ENCODE data around the gene ECPAS.

ECPAS gene

DNA sequence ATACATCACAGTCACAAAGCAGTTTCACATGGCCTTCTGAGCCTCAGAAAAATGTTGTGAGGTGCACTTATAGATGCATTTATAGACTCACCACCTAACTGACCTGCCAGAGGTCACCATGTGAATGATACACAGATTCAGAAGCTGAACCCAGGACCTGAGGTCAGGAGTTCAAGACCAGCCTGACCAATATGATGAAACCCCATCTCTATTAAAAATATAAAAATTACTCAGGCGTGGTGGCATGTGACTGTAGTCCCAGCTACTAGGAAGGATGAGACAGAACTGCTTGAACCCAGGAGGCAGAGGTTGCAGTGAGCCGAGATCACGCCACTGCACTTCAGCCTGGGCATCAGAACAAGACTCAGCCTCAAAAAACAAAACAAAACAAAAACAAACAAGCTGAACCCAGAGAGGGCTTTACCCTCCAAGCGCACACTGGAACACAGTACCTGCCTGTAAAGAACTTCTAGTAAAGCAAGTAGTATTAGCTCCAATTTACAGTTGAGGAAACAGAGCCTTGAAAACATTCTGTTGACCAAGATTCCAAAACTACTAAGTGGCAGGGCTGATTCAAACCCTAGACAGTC lies 16.3 kb downstream of the ECPAS start:
- peaks cover 3% of the 10 kb centered on the region for H3K36me3 ChIP-seq (ENCODE audit: insufficient read depth, insufficient read length, low read length)
- H3K4me3 ChIP-seq (ENCODE audit: insufficient read length, low read depth): no peak overlapping the region
- no peaks in the 10 kb centered on the region for H3K27me3 ChIP-seq (ENCODE audit: insufficient read depth, insufficient read length)
- TF ChIP-seq SUZ12 (IDR thresholded peaks at IDR 0.05; ENCODE audit: extremely low read depth, insufficient read depth, insufficient read length) (no peak), YY1 (IDR thresholded peaks at IDR 0.05; ENCODE audit: insufficient read depth, insufficient read length) (no peak), ZNF274 (IDR thresholded peaks at IDR 0.05; ENCODE audit: low read depth, low read length) (no peak)
- no peak overlapping the region for H3K9ac ChIP-seq (ENCODE audit: insufficient read length, low read depth)
- no peaks in the 10 kb centered on the region for H3K4me1 ChIP-seq (ENCODE audit: insufficient read depth, insufficient read length)
- H3K9me3 ChIP-seq (ENCODE audit: insufficient read depth, low read length): peaks cover 3% of the 10 kb centered on the region; the same call in 1 of the 2 replicates
- no peak for DNase-seq (ENCODE audit: low read depth, low spot score)

DNA sequence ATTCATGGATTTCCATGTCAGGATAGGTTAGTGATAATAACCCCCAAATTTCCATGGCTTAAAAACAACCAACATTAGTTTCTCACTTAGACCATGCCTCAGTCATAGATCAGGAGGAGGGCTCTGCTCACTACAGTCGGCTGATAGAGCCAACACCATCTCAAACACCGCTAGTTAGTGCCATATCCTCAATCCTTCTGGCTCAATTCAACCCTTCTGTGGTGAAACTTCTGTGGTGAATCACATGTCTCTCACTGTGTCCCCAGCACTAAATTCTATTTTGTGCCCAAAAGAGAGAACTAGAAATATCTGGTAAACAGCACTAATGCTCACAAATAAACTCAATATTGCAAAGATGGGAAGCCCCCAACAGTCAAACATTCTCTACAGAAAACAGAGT lies 21.1 kb downstream of the ECPAS start:
- Histone ChIP-seq H3K27me3 (ENCODE audit: insufficient read depth, insufficient read length) (no peaks in the 10 kb centered on the region), H3K4me1 (ENCODE audit: insufficient read depth, insufficient read length) (no peaks in the 10 kb centered on the region), H3K9ac (ENCODE audit: insufficient read length, low read depth) (no peak overlapping the region), H3K9me3 (ENCODE audit: insufficient read depth, low read length) (peaks cover 30% of the 10 kb centered on the region), H3K4me3 (ENCODE audit: insufficient read length, low read depth) (no peak overlapping the region), H3K36me3 (ENCODE audit: insufficient read depth, insufficient read length, low read length) (no peaks in the 10 kb centered on the region)
- no peak for TF ChIP-seq ZNF274 (IDR thresholded peaks at IDR 0.05; ENCODE audit: low read depth, low read length)
- no peak for TF ChIP-seq SUZ12 (IDR thresholded peaks at IDR 0.05; ENCODE audit: extremely low read depth, insufficient read depth, insufficient read length)
- no peak for TF ChIP-seq YY1 (IDR thresholded peaks at IDR 0.05; ENCODE audit: insufficient read depth, insufficient read length)
- DNase-seq (ENCODE audit: low read depth, low spot score): no peak

DNA sequence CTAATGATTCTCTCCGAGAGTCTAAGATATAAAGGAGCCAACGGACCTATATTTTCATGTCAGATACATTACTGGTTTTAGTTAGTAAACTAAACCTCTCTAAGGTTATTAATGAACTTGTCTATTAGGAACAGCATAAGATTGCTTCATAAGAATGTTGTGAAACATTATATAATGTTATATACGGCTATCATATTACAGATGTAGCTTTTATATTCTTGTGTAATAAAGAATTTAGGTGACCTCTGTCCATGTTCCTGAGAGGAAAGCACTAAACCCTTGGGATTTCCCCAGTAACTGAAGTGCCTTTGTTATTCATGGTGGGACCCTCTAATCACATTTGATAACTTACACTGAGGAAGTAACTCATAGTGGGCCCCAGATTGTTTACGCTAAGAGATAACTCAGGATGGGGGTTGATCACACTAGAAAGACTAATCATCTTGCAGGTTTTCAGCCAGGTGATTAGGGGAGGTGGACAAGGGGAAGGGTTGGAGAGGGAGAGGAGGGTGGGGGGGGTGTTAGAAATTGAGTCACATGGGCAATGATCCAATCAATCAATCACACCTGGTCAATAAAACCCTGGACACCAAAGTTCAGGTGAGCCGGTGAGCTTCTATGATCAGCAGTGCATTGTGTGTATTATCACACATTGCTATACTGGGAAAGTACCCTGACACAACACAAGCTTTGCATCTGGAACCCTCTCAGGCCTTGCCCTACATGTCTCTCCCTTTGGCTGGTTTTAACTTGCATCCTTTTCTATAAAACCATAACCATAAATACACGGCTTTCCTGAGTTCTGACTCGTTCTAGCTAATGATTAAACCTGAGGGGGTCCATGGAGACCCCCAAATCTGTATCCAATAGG lies 25.8 kb downstream of the ECPAS start:
- TF ChIP-seq ZNF274 (IDR thresholded peaks at IDR 0.05; ENCODE audit: low read depth, low read length) (no peak), YY1 (IDR thresholded peaks at IDR 0.05; ENCODE audit: insufficient read depth, insufficient read length) (no peak), SUZ12 (IDR thresholded peaks at IDR 0.05; ENCODE audit: extremely low read depth, insufficient read depth, insufficient read length) (no peak)
- Histone ChIP-seq H3K36me3 (ENCODE audit: insufficient read depth, insufficient read length, low read length) (no peaks in the 10 kb centered on the region), H3K27me3 (ENCODE audit: insufficient read depth, insufficient read length) (no peaks in the 10 kb centered on the region), H3K4me3 (ENCODE audit: insufficient read length, low read depth) (no peak overlapping the region), H3K9ac (ENCODE audit: insufficient read length, low read depth) (no peak overlapping the region), H3K4me1 (ENCODE audit: insufficient read depth, insufficient read length) (no peaks in the 10 kb centered on the region), H3K9me3 (ENCODE audit: insufficient read depth, low read length) (peaks cover 30% of the 10 kb centered on the region)
- DNase-seq (ENCODE audit: low read depth, low spot score): no peak

DNA sequence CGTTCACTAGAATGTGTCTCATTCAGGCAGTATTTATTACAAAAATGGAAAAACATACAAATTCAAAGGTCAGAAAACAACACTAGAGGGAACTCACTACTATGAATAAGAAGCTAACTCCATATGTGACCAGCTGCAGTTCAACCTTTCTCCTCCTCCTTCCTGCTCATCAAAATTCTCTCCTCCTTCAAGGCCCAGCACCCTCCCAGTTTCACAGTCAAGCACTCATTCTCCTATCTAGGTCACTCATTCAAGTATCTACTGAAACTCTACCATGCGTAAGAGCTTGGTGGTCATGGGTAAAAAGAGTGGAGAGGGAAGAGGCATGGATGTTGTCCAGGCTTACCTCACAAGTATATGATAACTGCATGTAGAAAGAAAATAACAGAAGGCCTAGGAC lies 27.7 kb downstream of the ECPAS start:
- Histone ChIP-seq H3K36me3 (ENCODE audit: insufficient read depth, insufficient read length, low read length) (no peaks in the 10 kb centered on the region), H3K4me3 (ENCODE audit: insufficient read length, low read depth) (no peak overlapping the region), H3K4me1 (ENCODE audit: insufficient read depth, insufficient read length) (no peaks in the 10 kb centered on the region), H3K27me3 (ENCODE audit: insufficient read depth, insufficient read length) (no peaks in the 10 kb centered on the region), H3K9ac (ENCODE audit: insufficient read length, low read depth) (no peak overlapping the region), H3K9me3 (ENCODE audit: insufficient read depth, low read length) (peaks cover 13% of the 10 kb centered on the region)
- no peak for TF ChIP-seq SUZ12 (IDR thresholded peaks at IDR 0.05; ENCODE audit: extremely low read depth, insufficient read depth, insufficient read length)
- no peak for TF ChIP-seq ZNF274 (IDR thresholded peaks at IDR 0.05; ENCODE audit: low read depth, low read length)
- no peak for TF ChIP-seq YY1 (IDR thresholded peaks at IDR 0.05; ENCODE audit: insufficient read depth, insufficient read length)
- no peak for DNase-seq (ENCODE audit: low read depth, low spot score)

DNA sequence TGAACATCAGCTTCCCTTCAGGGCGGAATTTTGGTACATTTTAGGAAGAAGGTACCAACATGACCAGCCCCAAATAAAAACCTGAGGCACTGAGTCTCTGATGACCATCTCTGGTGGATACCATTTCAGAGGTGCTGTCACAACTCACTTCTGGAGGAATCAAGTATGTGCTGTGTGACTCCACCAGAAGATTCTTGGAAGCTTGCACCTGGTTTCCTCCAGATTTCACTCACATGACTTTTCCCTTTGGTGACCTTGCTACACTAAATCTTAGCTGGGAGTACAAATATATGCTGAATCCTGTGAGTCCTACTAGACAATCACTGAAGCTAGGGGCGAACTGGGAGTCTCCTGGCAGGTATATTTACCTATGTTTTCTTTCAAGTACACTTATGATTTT lies 28.5 kb downstream of the ECPAS start:
- no peaks in the 10 kb centered on the region for H3K4me1 ChIP-seq (ENCODE audit: insufficient read depth, insufficient read length)

DNA sequence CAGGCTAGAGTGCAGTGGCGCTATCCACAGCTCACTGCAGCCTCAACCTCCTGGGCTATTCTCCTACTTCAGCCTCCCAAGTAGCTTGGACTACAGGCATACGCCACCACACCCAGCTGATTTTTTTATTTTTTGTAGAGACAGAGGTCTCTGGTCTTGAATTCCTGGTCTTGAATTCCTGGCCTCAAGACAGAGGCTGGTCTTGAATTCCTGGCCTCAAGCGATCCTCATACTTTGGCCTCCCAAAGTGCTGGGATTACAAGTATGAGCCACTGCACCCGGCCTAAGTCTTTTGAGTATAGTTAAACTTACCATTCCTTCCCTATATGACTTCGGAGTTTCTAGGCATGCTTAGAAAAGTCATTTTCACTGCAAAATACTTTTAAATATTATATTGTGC lies 29.4 kb downstream of the ECPAS start:
- Histone ChIP-seq H3K4me3 (ENCODE audit: insufficient read length, low read depth) (no peak overlapping the region), H3K9ac (ENCODE audit: insufficient read length, low read depth) (no peak overlapping the region), H3K9me3 (ENCODE audit: insufficient read depth, low read length) (no peaks in the 10 kb centered on the region), H3K4me1 (ENCODE audit: insufficient read depth, insufficient read length) (no peaks in the 10 kb centered on the region), H3K36me3 (ENCODE audit: insufficient read depth, insufficient read length, low read length) (peaks cover 14% of the 10 kb centered on the region), H3K27me3 (ENCODE audit: insufficient read depth, insufficient read length) (no peaks in the 10 kb centered on the region)
- TF ChIP-seq YY1 (IDR thresholded peaks at IDR 0.05; ENCODE audit: insufficient read depth, insufficient read length): no peak
- TF ChIP-seq SUZ12 (IDR thresholded peaks at IDR 0.05; ENCODE audit: extremely low read depth, insufficient read depth, insufficient read length): no peak
- no peak for TF ChIP-seq ZNF274 (IDR thresholded peaks at IDR 0.05; ENCODE audit: low read depth, low read length)
- no peak for DNase-seq (ENCODE audit: low read depth, low spot score)

More for the DNA sequence above, 28.5 kb downstream of the ECPAS start:
- no peak for DNase-seq (ENCODE audit: low read depth, low spot score)
- peaks cover 7% of the 10 kb centered on the region for H3K36me3 ChIP-seq (ENCODE audit: insufficient read depth, insufficient read length, low read length)
- H3K9ac ChIP-seq (ENCODE audit: insufficient read length, low read depth): no peak overlapping the region
- no peak overlapping the region for H3K4me3 ChIP-seq (ENCODE audit: insufficient read length, low read depth)
- peaks cover 4% of the 10 kb centered on the region; the same call in 1 of the 2 replicates for H3K9me3 ChIP-seq (ENCODE audit: insufficient read depth, low read length)
- no peaks in the 10 kb centered on the region for H3K27me3 ChIP-seq (ENCODE audit: insufficient read depth, insufficient read length)
- TF ChIP-seq SUZ12 (IDR thresholded peaks at IDR 0.05; ENCODE audit: extremely low read depth, insufficient read depth, insufficient read length) (no peak), ZNF274 (IDR thresholded peaks at IDR 0.05; ENCODE audit: low read depth, low read length) (no peak), YY1 (IDR thresholded peaks at IDR 0.05; ENCODE audit: insufficient read depth, insufficient read length) (no peak)

DNA sequence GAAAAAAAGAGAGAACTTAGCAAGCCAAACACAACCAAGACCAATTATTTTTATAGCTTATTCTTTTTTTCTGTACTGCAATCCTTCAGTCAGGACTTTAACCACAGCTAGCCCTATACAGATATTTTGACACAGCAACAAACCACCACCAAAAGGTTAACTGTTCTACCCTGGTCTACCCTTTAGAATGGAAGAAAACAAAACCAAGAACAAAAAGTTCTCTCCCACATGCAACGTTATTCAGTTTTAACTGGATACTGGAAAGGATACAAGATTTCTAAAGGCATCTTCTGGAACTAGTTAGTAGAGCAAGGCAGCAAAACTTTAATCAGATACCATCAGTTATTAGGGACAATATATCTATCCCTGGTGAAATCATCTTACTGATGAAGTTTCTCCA lies 32.6 kb downstream of the ECPAS start:
- Histone ChIP-seq H3K9ac (ENCODE audit: insufficient read length, low read depth) (no peak overlapping the region), H3K27me3 (ENCODE audit: insufficient read depth, insufficient read length) (no peaks in the 10 kb centered on the region), H3K4me1 (ENCODE audit: insufficient read depth, insufficient read length) (no peaks in the 10 kb centered on the region), H3K36me3 (ENCODE audit: insufficient read depth, insufficient read length, low read length) (peaks cover 26% of the 10 kb centered on the region), H3K4me3 (ENCODE audit: insufficient read length, low read depth) (no peak overlapping the region), H3K9me3 (ENCODE audit: insufficient read depth, low read length) (no peaks in the 10 kb centered on the region)
- TF ChIP-seq YY1 (IDR thresholded peaks at IDR 0.05; ENCODE audit: insufficient read depth, insufficient read length) (no peak), SUZ12 (IDR thresholded peaks at IDR 0.05; ENCODE audit: extremely low read depth, insufficient read depth, insufficient read length) (no peak), ZNF274 (IDR thresholded peaks at IDR 0.05; ENCODE audit: low read depth, low read length) (no peak)
- DNase-seq (ENCODE audit: low read depth, low spot score): no peak

All from NT2/D1 (cell line).